Lung microvascular endothelial cell (primary cell): Measurements from ENCODE around the gene GDF7. TPM values are rescaled to one million over a fixed set of nuclear protein-coding genes. Genes with fewer than 3 reads are reported as not detected.
A peak's percentile ranks its signal among the peaks of the same experiment; 100 is the strongest.

ENCODE experiments used
- DNase-seq, 2 donors: peaks; one replicate each; pipeline versions ENCODE4 v3.0.0 to v3.0.0-alpha.2; 2010; ENCODE audit warnings: low read depth in 2 of 2
- total RNA-seq: library from RNA; depleted of rRNA; stranded (reverse); fragments of >200 nt; gene quantifications from 2 replicates; pipeline ENCODE4 v1.2.1, GENCODE V29; 2014

The GDF7 gene
- total RNA-seq, 1 donor from 2014 or later = 19.6 TPM

GRCh38 chr2:20643060-20643459 is 23.9 kb upstream of the GDF7 start:
- no peak for DNase-seq

DNA sequence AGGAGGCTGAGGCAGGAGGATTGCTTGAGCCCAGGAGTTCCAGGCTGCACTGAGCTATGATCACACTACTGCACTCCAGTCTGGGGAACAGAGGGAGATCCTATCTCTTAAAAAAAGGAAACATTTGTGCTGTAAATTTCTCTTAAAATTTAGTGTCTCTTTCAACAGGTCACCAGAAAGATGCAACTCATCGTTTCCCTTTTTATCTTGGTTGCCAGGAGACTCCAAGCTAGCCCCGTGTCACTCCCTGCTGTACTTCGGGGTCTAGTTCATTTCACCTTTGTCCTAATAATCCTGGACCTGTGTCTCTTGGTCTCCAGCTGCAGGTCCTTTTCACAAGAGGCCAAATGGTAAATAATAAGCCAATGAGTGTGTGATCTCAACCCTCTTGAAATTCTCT is 23.1 kb upstream of the GDF7 start:
- DNase-seq = no peak

DNA sequence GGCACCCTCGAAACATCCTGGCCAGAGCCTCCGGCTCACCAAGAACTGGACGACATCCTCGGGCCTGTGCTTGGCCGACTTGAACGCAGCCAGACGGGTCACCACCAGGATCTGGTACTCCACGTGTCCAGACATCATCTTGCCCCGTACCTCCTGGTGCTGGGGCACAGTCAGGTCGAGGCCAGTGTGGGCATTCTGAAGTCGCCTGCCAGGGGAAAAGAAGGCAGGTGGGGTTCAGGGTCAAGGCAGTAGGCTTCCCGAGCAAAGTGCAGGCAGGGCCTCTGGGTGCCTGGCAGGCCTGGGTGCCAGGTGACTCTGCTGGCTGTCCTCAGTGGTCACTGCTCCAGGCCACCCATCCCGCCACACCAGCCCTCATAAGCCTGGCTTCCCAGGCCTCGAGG is 21.6 kb upstream of the GDF7 start:
- no peak for DNase-seq

GRCh38 chr2:20645761-20646160 is 21.2 kb upstream of the GDF7 start:
- no peak for DNase-seq

DNA sequence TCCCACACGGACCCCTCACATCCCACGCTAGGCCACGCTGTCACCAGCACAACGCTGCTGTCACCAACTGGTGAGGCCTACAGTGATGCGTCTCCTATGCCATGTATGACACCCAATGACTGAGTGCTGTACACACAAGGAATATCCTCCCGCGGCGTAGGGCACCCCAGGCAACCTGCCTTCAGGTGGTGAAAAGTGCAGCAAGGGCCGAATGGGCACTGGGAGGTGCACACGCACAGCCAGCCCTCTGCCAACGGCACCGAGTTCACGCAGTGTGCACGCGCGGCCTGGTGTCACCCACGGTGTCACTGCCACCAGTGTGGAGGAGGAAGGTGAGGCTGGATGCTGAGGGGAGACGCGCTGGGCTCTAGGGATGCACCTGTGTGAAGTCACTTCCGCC is 20.5 kb upstream of the GDF7 start:
- no peak for DNase-seq

- DNase-seq = no peak
Observed at GRCh38 chr2:20647211-20647610, 19.7 kb upstream of the GDF7 start.

- DNase-seq = no peak
Observed at GRCh38 chr2:20647738-20648137, 19.2 kb upstream of the GDF7 start.

DNA sequence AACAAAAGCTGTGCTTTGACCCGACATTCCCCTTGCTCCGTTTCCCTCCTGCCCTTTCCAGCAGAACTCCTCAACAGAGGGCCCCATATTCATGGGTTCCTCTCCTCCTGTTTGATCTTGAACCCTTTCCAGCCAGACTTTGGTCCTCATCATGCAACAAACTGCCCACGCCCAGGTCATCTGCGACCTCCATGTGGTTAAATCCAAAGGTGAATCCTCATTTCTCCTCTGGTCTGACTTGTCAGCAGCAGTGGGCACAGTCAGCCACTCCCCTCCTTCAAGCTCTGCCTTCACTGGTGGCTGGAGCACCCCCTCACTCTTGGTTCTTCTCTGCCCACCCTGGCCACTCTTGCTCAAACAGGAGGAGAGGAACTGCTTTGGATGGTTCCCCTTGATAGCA is 18.7 kb upstream of the GDF7 start:
- no peak for DNase-seq

DNA sequence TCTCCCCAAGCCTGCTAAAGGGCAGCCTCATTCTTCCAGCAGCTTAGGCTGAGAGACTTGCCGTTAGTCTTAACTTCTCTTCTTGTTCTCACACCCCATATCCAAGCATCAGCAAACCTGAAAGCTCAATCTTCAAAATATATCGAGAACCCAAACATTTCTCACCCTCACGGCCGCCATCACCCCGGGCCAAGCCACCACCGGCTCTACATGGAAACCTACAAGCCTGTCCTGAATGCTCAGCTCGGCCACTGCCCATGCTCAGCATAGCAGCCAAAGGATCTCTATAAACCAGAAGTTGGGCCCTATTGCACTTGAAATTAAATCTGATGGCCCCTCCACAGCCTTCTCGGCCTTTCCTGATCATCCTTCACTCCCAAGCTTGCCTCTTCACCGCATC is 18.1 kb upstream of the GDF7 start:
- no peak for DNase-seq

GRCh38 chr2:20649576-20649975 is 17.4 kb upstream of the GDF7 start:
- DNase-seq = no peak

DNA sequence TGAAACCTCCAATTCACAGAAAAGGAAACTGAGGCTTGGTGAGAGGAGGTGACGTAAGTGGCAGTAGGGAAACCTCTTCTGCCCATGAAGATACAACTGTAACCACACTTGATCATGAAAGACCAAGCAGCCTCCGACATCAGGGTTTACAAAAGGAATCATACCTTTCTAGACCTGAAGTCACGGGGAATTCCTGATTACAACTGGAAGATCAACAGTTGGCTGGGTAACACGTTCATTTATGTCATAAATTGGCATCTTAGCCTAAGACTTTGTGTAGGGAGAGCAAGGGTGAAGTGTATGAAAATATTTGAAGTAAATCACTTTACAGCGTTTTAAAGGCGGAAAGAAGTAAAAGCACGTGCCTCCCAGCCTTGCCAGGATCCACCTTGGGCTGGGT is 17.0 kb upstream of the GDF7 start:
- no peak for DNase-seq

- DNase-seq = peak; percentile 45 to 50
Observed at GRCh38 chr2:20650393-20650876, 16.5 kb upstream of the GDF7 start.

- peak; percentile 82 to 90 for DNase-seq
Observed at GRCh38 chr2:20650877-20651730, 15.8 kb upstream of the GDF7 start, which contains the start of gene HS1BP3. HS1BP3 (minus strand) TSS chr2:20651098; CDS start chr2:20651063, 35 bp downstream.

GRCh38 chr2:20651731-20652099 is 15.2 kb upstream of the GDF7 start:
- DNase-seq = no peak

DNA sequence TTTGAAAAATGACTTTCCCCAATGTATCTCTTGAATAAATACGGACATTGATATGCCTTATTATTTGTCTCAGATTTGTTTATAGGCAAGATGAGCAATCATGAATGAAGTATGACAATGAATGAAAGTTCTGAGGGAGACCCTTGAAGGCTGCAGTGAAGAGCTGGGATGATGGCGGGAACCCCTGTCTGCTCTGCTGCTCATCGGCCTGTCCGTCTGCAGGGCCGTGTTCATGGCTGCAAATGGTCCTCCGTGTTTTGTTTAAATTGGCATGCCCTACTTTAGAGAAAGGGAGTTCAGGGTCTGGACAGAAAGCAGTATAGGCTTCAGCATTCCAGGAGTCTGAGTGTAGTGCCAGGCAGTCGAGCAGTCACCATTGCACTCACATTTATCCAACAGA is 14.8 kb upstream of the GDF7 start:
- DNase-seq = no peak

GRCh38 chr2:20652673-20653575 is 14.0 kb upstream of the GDF7 start:
- no peak for DNase-seq

- DNase-seq = peak in 1 of 2 donors; percentile 40
Observed at GRCh38 chr2:20653695-20654534, 13.0 kb upstream of the GDF7 start.

DNA sequence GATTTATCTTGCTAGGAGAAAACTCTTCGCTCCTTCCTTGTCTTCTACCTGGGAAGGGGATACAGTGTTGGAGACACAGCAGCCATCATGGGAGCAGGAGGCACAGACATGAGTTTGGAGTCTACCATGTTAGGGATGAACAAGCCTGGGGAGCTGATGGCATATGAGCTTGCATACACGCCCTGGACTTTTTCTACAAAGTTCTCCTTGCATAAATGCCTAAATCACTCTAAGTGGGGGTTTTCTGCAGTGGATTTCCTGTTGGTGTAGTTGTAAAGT is 12.5 kb upstream of the GDF7 start:
- no peak for DNase-seq

DNA sequence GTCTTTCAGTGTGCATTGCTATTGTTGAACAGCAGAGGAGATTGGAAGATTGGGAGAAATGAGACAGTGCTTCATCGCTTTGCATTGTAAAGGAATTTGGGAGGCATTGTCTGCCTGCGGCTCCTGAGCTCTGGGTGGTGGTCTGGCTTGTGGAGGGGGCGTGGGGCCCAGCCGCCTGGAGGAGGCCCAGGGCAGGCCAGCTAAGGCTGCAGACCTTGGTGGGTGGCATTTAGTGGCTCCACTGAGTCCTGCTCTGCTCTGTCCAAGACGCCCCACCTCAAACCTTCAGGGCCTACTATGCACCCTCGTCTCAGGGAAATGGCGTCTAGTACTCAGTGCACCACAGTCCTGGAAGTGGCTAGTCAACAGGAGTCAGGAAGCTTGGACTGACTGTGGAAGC is 10.4 kb upstream of the GDF7 start:
- DNase-seq = no peak

- no peak for DNase-seq
Observed at GRCh38 chr2:20657522-20658235, 9.3 kb upstream of the GDF7 start.
